GM12878 (cell line): ENCODE measurements around the gene SYTL1.

ENCODE experiments used
- CHD1 ChIP-seq: IDR thresholded peaks from 2 replicates; pipeline ENCODE4 v1.6.1; 2012; ENCODE audit warnings: low read depth, low read length, improper control_type of control experiment
- ETV6 ChIP-seq, 2 experiments: fragments of 450-650 bp in 1 of 2; IDR thresholded peaks in 1 of 2; conservative IDR thresholded peaks in 1 of 2; 2 replicates each; pipeline ENCODE4 v1.6.1; 2014; ENCODE audit warnings: antibody characterized with exemption in 1 of 2, borderline replicate concordance in 1 of 2, low read depth in 1 of 2, mild to moderate bottlenecking in 1 of 2, moderate library complexity in 1 of 2
- EZH2 ChIP-seq: IDR thresholded peaks from 2 replicates; pipeline ENCODE4 v1.6.1; 2012; ENCODE audit warnings: low read depth, mild to moderate bottlenecking, control low read depth, inconsistent platforms, low read length, borderline replicate concordance; ENCODE audit not compliant: control insufficient read depth
- RCOR1 ChIP-seq: conservative IDR thresholded peaks from 2 replicates; pipeline ENCODE4 v1.6.1; 2012; ENCODE audit warnings: low read depth, low read length, improper control_type of control experiment
- TF ChIP-seq, protein P1 (sequence below): IDR thresholded peaks from 2 replicates; pipeline ENCODE4 v1.6.1; 2012; ENCODE audit warnings: mild to moderate bottlenecking, low read depth, low read length
- TF ChIP-seq, protein P2 (sequence below), 3 experiments: IDR thresholded peaks in 2 of 3; conservative IDR thresholded peaks in 1 of 3; 2 replicates each; pipeline ENCODE4 v1.5.1; 2011; ENCODE audit warnings: low read depth in 3 of 3, low read length in 3 of 3, mild to moderate bottlenecking in 3 of 3, control low read depth in 2 of 3, moderate library complexity in 2 of 3, inconsistent platforms in 1 of 3, mixed read lengths in 1 of 3; ENCODE audit not compliant: control insufficient read depth in 2 of 3, insufficient read depth in 1 of 3; ENCODE audit errors: extremely low read depth in 1 of 3
- TF ChIP-seq, protein P3 (sequence below): fragments of 150-350 bp; IDR thresholded peaks from 2 replicates; pipeline ENCODE4 v1.6.1; 2016; ENCODE audit warnings: low read depth, low read length

DNA sequence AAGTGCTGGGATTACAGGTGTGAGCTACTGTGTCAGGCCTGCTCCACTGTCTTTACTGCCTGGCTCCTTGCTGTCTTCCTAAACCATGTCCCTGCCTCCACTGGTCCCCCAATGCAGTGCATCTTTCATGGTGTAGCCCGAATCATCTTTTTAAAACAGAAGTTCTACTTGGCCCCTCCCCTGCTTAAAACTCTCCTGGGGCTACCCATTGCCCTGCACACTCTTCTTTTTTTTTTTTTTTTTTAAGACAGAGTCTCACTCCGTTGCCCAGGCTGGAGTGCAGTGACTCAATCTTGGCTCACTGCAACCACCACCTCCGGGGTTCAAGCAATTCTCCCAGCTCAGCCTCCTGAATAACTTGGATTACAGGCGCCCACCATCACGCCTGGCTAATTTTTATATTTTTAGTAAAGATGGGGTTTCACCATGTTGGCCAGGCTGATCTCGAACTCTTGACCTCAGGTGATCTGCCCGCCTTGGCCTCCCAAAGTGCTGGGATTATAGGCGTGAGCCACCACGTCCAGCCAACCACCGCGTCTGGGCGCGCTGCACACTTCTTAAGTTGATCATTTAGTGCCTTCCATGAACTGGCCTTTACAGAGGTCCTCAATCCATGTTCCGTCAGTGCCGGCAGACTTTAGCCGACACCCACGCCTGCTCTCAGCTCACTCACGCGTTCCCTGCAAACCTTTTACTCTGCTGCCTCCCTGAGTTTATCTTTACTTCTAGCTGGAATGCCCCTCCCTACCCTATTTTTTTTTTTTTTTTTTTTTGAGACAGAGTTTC, 30.4 kb downstream of the SYTL1 start:
- TF ChIP-seq EZH2, result no peak
- TF ChIP-seq, protein P1, sequence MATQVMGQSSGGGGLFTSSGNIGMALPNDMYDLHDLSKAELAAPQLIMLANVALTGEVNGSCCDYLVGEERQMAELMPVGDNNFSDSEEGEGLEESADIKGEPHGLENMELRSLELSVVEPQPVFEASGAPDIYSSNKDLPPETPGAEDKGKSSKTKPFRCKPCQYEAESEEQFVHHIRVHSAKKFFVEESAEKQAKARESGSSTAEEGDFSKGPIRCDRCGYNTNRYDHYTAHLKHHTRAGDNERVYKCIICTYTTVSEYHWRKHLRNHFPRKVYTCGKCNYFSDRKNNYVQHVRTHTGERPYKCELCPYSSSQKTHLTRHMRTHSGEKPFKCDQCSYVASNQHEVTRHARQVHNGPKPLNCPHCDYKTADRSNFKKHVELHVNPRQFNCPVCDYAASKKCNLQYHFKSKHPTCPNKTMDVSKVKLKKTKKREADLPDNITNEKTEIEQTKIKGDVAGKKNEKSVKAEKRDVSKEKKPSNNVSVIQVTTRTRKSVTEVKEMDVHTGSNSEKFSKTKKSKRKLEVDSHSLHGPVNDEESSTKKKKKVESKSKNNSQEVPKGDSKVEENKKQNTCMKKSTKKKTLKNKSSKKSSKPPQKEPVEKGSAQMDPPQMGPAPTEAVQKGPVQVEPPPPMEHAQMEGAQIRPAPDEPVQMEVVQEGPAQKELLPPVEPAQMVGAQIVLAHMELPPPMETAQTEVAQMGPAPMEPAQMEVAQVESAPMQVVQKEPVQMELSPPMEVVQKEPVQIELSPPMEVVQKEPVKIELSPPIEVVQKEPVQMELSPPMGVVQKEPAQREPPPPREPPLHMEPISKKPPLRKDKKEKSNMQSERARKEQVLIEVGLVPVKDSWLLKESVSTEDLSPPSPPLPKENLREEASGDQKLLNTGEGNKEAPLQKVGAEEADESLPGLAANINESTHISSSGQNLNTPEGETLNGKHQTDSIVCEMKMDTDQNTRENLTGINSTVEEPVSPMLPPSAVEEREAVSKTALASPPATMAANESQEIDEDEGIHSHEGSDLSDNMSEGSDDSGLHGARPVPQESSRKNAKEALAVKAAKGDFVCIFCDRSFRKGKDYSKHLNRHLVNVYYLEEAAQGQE, result no peak
- TF ChIP-seq, protein P2, sequence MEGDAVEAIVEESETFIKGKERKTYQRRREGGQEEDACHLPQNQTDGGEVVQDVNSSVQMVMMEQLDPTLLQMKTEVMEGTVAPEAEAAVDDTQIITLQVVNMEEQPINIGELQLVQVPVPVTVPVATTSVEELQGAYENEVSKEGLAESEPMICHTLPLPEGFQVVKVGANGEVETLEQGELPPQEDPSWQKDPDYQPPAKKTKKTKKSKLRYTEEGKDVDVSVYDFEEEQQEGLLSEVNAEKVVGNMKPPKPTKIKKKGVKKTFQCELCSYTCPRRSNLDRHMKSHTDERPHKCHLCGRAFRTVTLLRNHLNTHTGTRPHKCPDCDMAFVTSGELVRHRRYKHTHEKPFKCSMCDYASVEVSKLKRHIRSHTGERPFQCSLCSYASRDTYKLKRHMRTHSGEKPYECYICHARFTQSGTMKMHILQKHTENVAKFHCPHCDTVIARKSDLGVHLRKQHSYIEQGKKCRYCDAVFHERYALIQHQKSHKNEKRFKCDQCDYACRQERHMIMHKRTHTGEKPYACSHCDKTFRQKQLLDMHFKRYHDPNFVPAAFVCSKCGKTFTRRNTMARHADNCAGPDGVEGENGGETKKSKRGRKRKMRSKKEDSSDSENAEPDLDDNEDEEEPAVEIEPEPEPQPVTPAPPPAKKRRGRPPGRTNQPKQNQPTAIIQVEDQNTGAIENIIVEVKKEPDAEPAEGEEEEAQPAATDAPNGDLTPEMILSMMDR (IDR thresholded peaks at IDR 0.05 in 2 of 3, conservative IDR thresholded peaks at IDR 0.05 in 1 of 3; ENCODE audit: control insufficient read depth in 2 of 3, extremely low read depth in 1 of 3, insufficient read depth in 1 of 3, low read depth in 3 of 3, low read length in 3 of 3), result no peak
- no peak for TF ChIP-seq RCOR1
- no peak for TF ChIP-seq ETV6 (conservative IDR thresholded peaks at IDR 0.05 in 1 of 2, IDR thresholded peaks at IDR 0.05 in 1 of 2; ENCODE audit: borderline replicate concordance in 1 of 2, low read depth in 1 of 2)
- TF ChIP-seq CHD1, result no peak
- TF ChIP-seq, protein P3, sequence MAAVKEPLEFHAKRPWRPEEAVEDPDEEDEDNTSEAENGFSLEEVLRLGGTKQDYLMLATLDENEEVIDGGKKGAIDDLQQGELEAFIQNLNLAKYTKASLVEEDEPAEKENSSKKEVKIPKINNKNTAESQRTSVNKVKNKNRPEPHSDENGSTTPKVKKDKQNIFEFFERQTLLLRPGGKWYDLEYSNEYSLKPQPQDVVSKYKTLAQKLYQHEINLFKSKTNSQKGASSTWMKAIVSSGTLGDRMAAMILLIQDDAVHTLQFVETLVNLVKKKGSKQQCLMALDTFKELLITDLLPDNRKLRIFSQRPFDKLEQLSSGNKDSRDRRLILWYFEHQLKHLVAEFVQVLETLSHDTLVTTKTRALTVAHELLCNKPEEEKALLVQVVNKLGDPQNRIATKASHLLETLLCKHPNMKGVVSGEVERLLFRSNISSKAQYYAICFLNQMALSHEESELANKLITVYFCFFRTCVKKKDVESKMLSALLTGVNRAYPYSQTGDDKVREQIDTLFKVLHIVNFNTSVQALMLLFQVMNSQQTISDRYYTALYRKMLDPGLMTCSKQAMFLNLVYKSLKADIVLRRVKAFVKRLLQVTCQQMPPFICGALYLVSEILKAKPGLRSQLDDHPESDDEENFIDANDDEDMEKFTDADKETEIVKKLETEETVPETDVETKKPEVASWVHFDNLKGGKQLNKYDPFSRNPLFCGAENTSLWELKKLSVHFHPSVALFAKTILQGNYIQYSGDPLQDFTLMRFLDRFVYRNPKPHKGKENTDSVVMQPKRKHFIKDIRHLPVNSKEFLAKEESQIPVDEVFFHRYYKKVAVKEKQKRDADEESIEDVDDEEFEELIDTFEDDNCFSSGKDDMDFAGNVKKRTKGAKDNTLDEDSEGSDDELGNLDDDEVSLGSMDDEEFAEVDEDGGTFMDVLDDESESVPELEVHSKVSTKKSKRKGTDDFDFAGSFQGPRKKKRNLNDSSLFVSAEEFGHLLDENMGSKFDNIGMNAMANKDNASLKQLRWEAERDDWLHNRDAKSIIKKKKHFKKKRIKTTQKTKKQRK, result no peak
